Mucosa of descending colon (tissue), 3 donors: ENCODE measurements around the gene LAX1. TPM values are rescaled to one million over a fixed set of nuclear protein-coding genes. Genes with fewer than 3 reads are reported as not detected.
A peak's percentile ranks its signal among the peaks of the same experiment; 100 is the strongest.

ENCODE experiments used
- ATAC-seq: fragments of 200-7000 bp; cut with Tn5 transposase; one replicate; pipeline ENCODE4 v1.9.1; 2020; ENCODE audit warnings: mild to moderate bottlenecking, moderate library complexity
- DNase-seq, 3 donors: peaks; one replicate each; pipeline ENCODE4 v3.0.0-alpha.2; 2020
- H3K36me3 ChIP-seq: fragments of 200-600 bp; one replicate; pipeline ENCODE4 v1.8.0; 2021; ENCODE audit warnings: low read depth, mild to moderate bottlenecking
- H3K4me1 ChIP-seq: fragments of 200-600 bp; one replicate; pipeline ENCODE4 v1.8.0; 2021; ENCODE audit warnings: low read depth, mild to moderate bottlenecking
- H3K4me3 ChIP-seq: fragments of 200-600 bp; one replicate; pipeline ENCODE4 v1.8.0; 2021; ENCODE audit warnings: mild to moderate bottlenecking
- H3K9me3 ChIP-seq: fragments of 200-600 bp; one replicate; pipeline ENCODE4 v1.8.0; 2021; ENCODE audit warnings: mild to moderate bottlenecking
- CTCF ChIP-seq: fragments of 200-600 bp; IDR thresholded peaks from one replicate; pipeline ENCODE4 v1.8.0; 2022; ENCODE audit warnings: antibody characterized with exemption, mild to moderate bottlenecking
- intact Hi-C, 2 donors: fragments of 100-400 bp; cut with DNase I in 1 of 2; cut with micrococcal nuclease in 1 of 2; formaldehyde crosslinking; loops; one replicate each; pipeline versions ENCODE4 v1.11.0 to v1.11.1; 2022; cut with DNase I, micrococcal nuclease
- total RNA-seq, 3 donors: library from RNA; stranded (reverse); fragmentation: NEBNext Ultra II Directional in 2 of 3; extraction: Animal tissue kit (Norgen Biotek cat#: 25700) in 2 of 3; gene quantifications; one replicate each; pipeline versions ENCODE4 v1.2.1 to v1.2.4, GENCODE V29; 2021 to 2023
- donor health status: DM: no; HTN: no; CAD: no; lungs with moderate emphysema.
- donor health status: DM: no; HTN: no; CAD: no.
- donor health status: DM: no; HTN: yes; CAD: no.

Gene LAX1
- total RNA-seq, 3 donors from 2014 or later, result 1.1 to 2.6 (median 1.5) TPM

GRCh38 chr1:203772836-203773235 lies 7.9 kb downstream of the LAX1 start:
- TF ChIP-seq CTCF, result no peak
- Histone ChIP-seq H3K4me3 (no peak overlapping the region), H3K4me1 (peaks cover 15% of the 10 kb centered on the region), H3K9me3 (no peaks in the 10 kb centered on the region), H3K36me3 (no peaks in the 10 kb centered on the region)
- ATAC-seq (no peak), DNase-seq (no peak)
- intact Hi-C loops, result no loop called here

GRCh38 chr1:203776636-203777035 lies 11.7 kb downstream of the LAX1 start:
- ATAC-seq, result peak; percentile 58
- Histone ChIP-seq H3K36me3 (no peaks in the 10 kb centered on the region), H3K9me3 (no peaks in the 10 kb centered on the region), H3K4me3 (no peak overlapping the region), H3K4me1 (peaks cover 4% of the 10 kb centered on the region)
- no peak for DNase-seq
- TF ChIP-seq CTCF, result no peak
- intact Hi-C loops, result no loop called here

- Histone ChIP-seq H3K4me1 (peaks cover 4% of the 10 kb centered on the region), H3K36me3 (no peaks in the 10 kb centered on the region), H3K9me3 (no peaks in the 10 kb centered on the region), H3K4me3 (no peak overlapping the region)
- ATAC-seq (no peak), DNase-seq (no peak)
- intact Hi-C loops, result no loop called here
- no peak for TF ChIP-seq CTCF
Observed at GRCh38 chr1:203777596-203777995, 12.6 kb downstream of the LAX1 start.

GRCh38 chr1:203778146-203778545 lies 13.2 kb downstream of the LAX1 start:
- TF ChIP-seq CTCF, result no peak
- Histone ChIP-seq H3K9me3 (no peaks in the 10 kb centered on the region), H3K4me1 (peaks cover 4% of the 10 kb centered on the region), H3K36me3 (no peaks in the 10 kb centered on the region), H3K4me3 (no peak overlapping the region)
- no peak for ATAC-seq
- DNase-seq, result no peak
- intact Hi-C loops, result no loop called here

- Histone ChIP-seq H3K4me3 (no peak overlapping the region), H3K4me1 (peaks cover 4% of the 10 kb centered on the region), H3K9me3 (no peaks in the 10 kb centered on the region), H3K36me3 (no peaks in the 10 kb centered on the region)
- no peak for ATAC-seq
- TF ChIP-seq CTCF, result no peak
- intact Hi-C loops, result no loop called here
- no peak for DNase-seq
Observed at GRCh38 chr1:203778789-203779188, 13.8 kb downstream of the LAX1 start.

GRCh38 chr1:203781962-203782361 lies 17.0 kb downstream of the LAX1 start:
- DNase-seq, result no peak
- intact Hi-C loops, result no loop called here
- no peaks in the 10 kb centered on the region for H3K4me1 ChIP-seq
- no peak for ATAC-seq
- no peak overlapping the region for H3K4me3 ChIP-seq
- TF ChIP-seq CTCF, result no peak
- no peaks in the 10 kb centered on the region for H3K36me3 ChIP-seq
- H3K9me3 ChIP-seq, result no peaks in the 10 kb centered on the region
